Effector CD8-positive, alpha-beta T cell (primary cell): ENCODE measurements around the gene SPIN2A.
"Not testable (repeated sequence)": the region's sequence is repeated elsewhere in the genome, so short reads cannot be mapped to it uniquely, and the experiment has no call there.

Source experiments
- DNase-seq: peaks from one replicate; lab custom pipeline; 2025; lab: John Stamatoyannopoulos, UW
- total RNA-seq, 4 experiments: gene quantifications; one replicate each; lab custom pipeline; 2026; lab: John Stamatoyannopoulos, UW

SPIN2A gene
- 0 to 0.18 (median 0) reads per million in 4 experiments for total RNA-seq

- DNase-seq = not testable (repeated sequence)
Measured at GRCh38 chrX:57137073-57137472, at the start of gene SPIN2A. SPIN2A (minus strand) TSS chrX:57137397; CDS start chrX:57136597, 800 bp downstream.

GRCh38 chrX:57178605-57179004 lies 41.4 kb upstream of the SPIN2A start:
- DNase-seq = no peak

GRCh38 chrX:57177070-57177469 lies 39.9 kb upstream of the SPIN2A start:
- DNase-seq = no peak

- no peak for DNase-seq
Measured at GRCh38 chrX:57172544-57172943, 35.3 kb upstream of the SPIN2A start.

GRCh38 chrX:57156397-57157049 lies 19.3 kb upstream of the SPIN2A start:
- no peak for DNase-seq

GRCh38 chrX:57155171-57155570 lies 18.0 kb upstream of the SPIN2A start:
- no peak for DNase-seq

- DNase-seq = not testable (repeated sequence)
Measured at GRCh38 chrX:57152222-57152621, 15.0 kb upstream of the SPIN2A start.

GRCh38 chrX:57138674-57139073 lies 1.5 kb upstream of the SPIN2A start:
- DNase-seq = no peak

- DNase-seq = no peak
Measured at GRCh38 chrX:57137501-57137900, 304 bp upstream of the SPIN2A start.

- not testable (repeated sequence) for DNase-seq
Measured at GRCh38 chrX:57136589-57136988, 608 bp downstream of the SPIN2A start.

GRCh38 chrX:57135287-57135686 lies 1.9 kb downstream of the SPIN2A start:
- no peak for DNase-seq

GRCh38 chrX:57134702-57135101 lies 2.5 kb downstream of the SPIN2A start:
- DNase-seq = no peak

GRCh38 chrX:57133706-57134105 lies 3.5 kb downstream of the SPIN2A start:
- no peak for DNase-seq

- not testable (repeated sequence) for DNase-seq
Measured at GRCh38 chrX:57133284-57133683, 3.9 kb downstream of the SPIN2A start.

GRCh38 chrX:57132046-57132445 lies 5.2 kb downstream of the SPIN2A start:
- DNase-seq = no peak

- no peak for DNase-seq
Measured at GRCh38 chrX:57121816-57122215, 15.4 kb downstream of the SPIN2A start.

GRCh38 chrX:57121162-57121755 lies 15.9 kb downstream of the SPIN2A start, which contains the start of gene SPIN2B:
SPIN2B (minus strand) TSS chrX:57121548.
- DNase-seq = peak; percentile 54

GRCh38 chrX:57120619-57121161 lies 16.5 kb downstream of the SPIN2A start:
- DNase-seq = not testable (repeated sequence)

GRCh38 chrX:57119416-57119815 lies 17.8 kb downstream of the SPIN2A start:
- no peak for DNase-seq

GRCh38 chrX:57117566-57117965 lies 19.6 kb downstream of the SPIN2A start:
- not testable (repeated sequence) for DNase-seq

GRCh38 chrX:57104921-57105398 lies 32.2 kb downstream of the SPIN2A start:
- DNase-seq = no peak

- DNase-seq = no peak
Measured at GRCh38 chrX:57104406-57104805, 32.8 kb downstream of the SPIN2A start.

GRCh38 chrX:57103489-57103888 lies 33.7 kb downstream of the SPIN2A start:
- no peak for DNase-seq
